Medulla oblongata (tissue), 1 donor: ENCODE results near the gene PLA2G4E.

Experiments used
- DNase-seq: peaks from one replicate; pipeline ENCODE4 v3.0.0-alpha.2; 2015; ENCODE audit errors: extremely low spot score

Gene PLA2G4E

GRCh38 chr15:41977757-41978383, 43.0 kb downstream of the PLA2G4E start:
- DNase-seq: no peak

DNA sequence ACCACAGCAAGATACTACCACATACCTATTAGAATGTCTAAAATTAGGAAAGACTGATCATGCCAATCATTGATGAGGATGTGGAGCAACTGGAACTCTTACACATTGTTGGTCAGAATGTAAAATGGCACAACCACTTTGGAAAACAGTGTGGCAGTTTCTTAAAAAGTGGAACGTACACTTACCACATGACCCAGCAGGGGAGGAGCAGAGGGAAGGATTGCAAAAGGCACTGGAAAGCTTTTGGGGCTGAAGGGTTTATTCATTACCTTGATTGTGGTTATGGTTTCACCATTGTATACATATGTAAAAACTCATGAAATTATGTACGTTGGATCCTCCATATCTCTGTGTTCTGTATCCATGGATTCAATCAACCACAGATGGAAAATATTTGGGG, 45.2 kb downstream of the PLA2G4E start:
- no peak for DNase-seq

DNA sequence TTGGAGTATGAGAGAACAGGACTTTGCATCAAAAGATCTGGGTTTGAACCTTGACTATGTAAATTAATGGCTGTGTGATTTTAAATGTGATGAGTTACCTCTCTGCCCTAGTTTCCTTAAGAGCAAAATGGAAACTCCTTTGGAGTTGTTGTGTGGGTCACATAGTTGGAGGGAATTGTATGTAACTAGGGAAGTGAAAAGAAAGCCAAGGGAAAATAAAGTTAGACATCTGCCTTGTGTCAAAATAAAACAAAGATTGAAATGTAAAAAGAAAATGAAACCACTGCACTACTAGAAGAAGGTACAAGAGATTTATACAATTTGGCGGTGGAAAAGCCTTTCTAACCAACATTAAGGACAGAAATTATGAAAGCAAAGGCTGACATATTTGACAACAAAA, 46.8 kb downstream of the PLA2G4E start:
- DNase-seq: no peak

GRCh38 chr15:41972253-41973242, 48.3 kb downstream of the PLA2G4E start, which contains the start of gene EHD4:
EHD4 (minus strand) TSS chr15:41972557; CDS start chr15:41972494, 63 bp downstream.
- DNase-seq: peak; percentile 100

GRCh38 chr15:41971895-41972252, 49.0 kb downstream of the PLA2G4E start:
- no peak for DNase-seq

- DNase-seq: peak; percentile 63
Observed at GRCh38 chr15:41971089-41971894, 49.5 kb downstream of the PLA2G4E start.

- no peak for DNase-seq
Observed at GRCh38 chr15:41970456-41970855, 50.4 kb downstream of the PLA2G4E start.

DNA sequence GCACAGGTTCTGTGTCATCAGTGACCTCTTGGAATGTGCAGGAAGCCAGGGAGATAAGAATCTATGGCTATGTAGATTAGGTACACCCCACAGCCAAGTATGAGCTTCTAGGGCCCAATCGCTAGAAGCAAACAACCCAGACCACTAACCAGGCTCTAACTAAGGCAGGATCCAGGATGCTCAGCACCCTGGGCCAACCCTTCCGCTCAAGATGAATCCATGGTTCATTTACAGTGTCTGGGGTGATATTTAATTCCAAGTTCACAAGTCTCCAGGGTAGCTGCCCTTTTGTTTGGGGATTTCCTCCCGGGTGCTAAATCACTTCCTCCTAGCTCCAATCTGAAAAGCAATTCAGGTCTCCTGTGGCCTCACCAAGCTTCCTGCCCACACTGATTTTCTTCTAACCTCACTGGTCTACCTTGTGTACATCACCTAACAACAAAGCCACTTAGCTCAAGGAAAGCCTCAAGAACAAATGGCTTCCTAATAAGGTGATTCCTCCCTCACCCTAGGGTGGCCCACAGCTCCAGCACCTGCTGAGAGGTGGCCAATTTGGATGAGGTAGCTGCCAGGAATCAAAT, 50.9 kb downstream of the PLA2G4E start:
- no peak for DNase-seq

GRCh38 chr15:41968701-41969100, 52.1 kb downstream of the PLA2G4E start:
- no peak for DNase-seq

- peak; percentile 77 for DNase-seq
Observed at GRCh38 chr15:41967506-41968206, 53.2 kb downstream of the PLA2G4E start.

GRCh38 chr15:41966920-41967465, 53.8 kb downstream of the PLA2G4E start:
- no peak for DNase-seq

- DNase-seq: no peak
Observed at GRCh38 chr15:41966414-41966812, 54.4 kb downstream of the PLA2G4E start.

DNA sequence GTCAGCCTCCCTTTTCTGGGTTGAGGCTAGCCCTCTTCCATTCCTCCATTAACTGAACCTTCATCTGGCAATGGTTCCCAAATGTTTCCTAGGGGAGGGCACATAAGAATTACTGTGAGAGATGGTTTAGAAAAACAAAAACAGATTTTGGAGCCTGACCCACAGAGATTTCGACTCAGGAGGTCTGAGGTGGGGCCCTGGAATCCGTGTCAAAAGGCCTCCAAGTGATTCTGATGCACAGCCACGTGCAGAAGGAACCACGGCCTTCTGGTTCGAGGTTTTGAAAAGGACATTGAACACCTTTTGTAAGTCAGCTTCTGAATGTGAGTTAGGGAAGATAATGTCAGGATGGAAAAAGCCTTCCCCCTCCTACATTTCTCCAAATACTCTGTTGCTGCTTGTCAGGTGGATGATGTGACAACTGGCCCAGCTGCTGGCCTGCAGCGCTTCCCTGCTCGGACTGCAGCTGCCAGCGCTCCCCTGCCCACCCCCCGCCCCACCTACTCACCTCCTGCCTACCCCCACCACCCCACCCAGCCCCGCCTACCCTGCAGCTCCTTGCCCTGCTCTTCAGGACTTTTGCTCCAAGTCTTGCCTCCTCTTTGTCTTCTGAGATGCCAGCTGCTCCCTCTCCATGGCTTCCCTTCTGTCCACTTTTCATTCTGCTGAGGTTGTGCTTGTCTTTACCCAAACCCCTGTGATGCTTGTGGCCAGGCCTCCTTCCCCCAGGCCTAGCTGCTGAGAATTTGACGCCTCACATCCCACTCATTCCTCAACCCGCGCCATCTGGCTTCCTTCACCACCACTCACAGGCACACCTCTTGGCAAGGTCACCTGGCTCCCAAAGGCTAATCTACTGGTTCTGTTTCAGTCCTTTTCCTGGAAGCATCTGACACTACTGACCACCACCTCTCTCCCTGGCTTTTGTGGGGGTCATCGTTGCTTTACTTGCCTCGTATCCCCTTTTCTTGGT, 55.1 kb downstream of the PLA2G4E start:
- no peak for DNase-seq

- DNase-seq: no peak
Observed at GRCh38 chr15:41961595-41962202, 59.1 kb downstream of the PLA2G4E start.

DNA sequence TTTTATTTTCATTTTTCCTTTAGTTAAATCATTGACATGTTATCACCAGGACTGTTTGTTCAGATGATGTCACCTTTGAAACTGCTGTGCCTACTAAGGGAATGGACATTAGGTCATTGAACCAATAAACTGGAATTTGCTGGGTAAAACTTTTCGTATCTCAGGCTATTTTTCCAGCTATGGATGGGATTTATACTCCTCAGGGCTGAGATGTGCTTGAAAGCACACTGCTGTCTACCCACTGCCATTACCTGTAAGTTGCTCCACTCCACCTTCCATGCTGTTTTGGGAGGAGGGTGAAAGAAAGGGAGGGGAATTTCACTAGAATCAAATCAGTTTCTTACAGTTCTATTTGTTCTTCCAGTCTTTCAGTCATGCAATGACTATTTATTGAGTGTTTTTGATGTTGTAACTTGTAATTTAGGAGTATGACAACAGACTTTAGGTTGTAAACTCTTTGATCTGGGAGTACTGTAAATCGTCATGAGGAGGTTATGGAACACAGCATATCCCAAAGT, 59.8 kb downstream of the PLA2G4E start:
- no peak for DNase-seq

DNA sequence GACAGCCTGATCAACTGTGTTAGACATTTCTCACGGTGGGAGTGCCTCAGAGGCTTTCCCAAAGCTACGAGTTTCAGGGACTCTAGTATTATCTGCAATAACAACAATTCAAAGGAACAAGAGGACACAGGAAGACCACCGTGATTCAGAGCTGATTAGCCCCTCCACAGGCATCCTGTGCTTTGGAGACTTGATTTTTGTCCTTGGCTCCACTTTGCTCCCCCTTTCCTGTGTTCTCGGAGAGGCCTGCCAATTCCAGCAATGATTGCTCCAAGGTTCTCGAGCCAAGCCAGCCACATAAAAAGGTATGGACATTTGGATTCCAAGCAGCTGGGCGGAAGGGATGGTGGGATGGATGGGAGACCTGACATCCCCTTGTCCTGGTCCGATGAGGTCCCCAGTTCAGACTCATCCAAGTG, 62.8 kb downstream of the PLA2G4E start:
- DNase-seq: no peak

DNA sequence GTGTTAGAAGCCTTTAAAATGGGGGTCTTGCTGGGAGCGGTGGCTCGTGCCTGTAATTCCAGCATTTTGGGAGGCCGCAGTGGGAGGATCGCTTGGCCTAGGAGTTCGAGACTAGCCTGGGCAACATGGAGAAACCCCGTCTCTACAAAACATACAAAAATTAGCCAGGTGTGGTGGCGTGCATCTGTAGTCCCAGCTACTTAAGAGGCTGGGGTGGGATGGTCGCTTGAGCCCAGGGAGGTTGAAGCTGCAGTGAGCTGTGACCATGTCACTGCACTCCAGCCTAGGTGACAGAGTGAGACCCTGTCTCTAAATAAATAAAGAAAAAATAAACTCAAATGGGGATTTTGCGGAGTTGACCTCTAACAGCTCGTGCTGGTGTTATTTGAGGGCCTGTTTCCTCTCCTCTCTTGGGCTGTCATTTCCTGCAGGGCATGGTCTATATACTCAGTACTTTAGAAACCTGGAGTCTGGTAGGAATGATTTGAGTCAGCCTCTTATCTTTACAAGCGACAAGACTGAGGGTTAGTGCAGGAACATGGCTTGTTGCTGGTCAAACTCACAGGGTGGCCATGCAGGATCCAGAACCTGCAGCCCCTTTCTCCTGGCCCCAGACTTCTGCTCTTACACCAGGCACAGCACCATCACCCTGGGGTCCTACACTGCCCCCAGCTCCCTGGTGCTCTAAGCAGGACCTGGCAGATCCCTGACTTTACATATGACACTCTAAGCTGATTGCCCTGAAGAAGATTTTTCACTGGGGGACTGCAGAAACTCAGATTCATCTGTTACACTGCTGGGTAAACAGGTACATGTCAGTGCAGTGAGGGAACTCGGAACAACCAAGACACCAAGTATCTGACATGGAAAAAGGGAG, 63.6 kb downstream of the PLA2G4E start:
- no peak for DNase-seq
